ENCODE results near the gene RTKN. TPM values are rescaled to one million over a fixed set of nuclear protein-coding genes. Genes with fewer than 3 reads are reported as not detected.
A peak's percentile ranks its signal among the peaks of the same experiment; 100 is the strongest.

Gene RTKN
- total and polyA plus RNA-seq, 2 of the 13 experiments (the other 11 are each of a cell fraction or from before 2014, with no cell fraction given): 159 to 166 TPM

DNA sequence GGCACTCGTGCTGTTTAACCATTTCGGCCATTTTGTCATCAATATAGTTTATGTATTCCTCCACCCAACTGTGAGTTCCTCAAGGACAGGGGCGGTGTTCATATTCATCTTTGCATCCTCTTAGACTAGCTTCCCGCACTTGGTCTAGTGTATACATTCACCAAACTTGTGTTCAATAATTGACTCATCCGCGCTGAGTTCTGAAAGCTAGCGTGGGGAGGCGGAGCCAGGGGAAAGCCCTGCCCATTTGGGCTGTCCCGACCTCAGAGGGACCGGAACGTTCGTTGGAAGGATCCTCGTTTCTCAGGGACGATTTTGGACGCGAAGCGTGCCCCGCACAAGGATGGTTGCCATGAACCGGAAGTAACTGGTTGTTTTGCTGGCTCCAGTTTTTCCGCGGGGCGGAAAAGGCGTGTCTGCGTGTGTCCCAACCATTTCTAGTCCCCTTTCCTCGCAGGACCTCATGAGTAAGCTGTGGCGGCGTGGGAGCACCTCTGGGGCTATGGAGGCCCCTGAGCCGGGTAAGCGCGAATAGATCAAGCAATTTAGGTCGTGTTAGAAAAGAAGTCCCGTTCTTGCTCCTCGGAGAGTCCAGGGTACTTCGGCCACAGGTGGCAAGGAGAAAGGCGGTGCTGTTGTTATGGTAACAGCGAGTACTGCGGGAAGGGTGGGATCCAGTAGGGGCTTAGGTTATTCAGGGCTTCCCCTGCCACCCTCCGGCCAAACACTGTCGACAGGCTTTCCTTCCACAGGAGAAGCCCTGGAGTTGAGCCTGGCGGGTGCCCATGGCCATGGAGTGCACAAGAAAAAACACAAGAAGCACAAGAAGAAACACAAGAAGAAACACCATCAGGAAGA is 13.1 kb upstream of the RTKN start, which contains the start of gene INO80B (continued):
- TF ChIP-seq, protein P1, sequence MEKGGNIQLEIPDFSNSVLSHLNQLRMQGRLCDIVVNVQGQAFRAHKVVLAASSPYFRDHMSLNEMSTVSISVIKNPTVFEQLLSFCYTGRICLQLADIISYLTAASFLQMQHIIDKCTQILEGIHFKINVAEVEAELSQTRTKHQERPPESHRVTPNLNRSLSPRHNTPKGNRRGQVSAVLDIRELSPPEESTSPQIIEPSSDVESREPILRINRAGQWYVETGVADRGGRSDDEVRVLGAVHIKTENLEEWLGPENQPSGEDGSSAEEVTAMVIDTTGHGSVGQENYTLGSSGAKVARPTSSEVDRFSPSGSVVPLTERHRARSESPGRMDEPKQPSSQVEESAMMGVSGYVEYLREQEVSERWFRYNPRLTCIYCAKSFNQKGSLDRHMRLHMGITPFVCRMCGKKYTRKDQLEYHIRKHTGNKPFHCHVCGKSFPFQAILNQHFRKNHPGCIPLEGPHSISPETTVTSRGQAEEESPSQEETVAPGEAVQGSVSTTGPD (CRISPR knock-in tag; IDR thresholded peaks at IDR 0.05): no peak; the same call in 1 of the 2 replicates
- TF ChIP-seq ZNF766 (CRISPR knock-in tag; IDR thresholded peaks at IDR 0.05; ENCODE audit: borderline replicate concordance) (peak; percentile 26; the same call in 1 of the 2 replicates), MYNN (CRISPR knock-in tag; IDR thresholded peaks at IDR 0.05; ENCODE audit: low read depth) (peak; percentile 96), ZNF20 (CRISPR knock-in tag; IDR thresholded peaks at IDR 0.05) (no peak), PLSCR1 (CRISPR knock-in tag; IDR thresholded peaks at IDR 0.05; ENCODE audit: borderline replicate concordance) (no peak), ZNF253 (CRISPR knock-in tag; IDR thresholded peaks at IDR 0.05; ENCODE audit: borderline replicate concordance) (no peak), KDM1A (CRISPR knock-in tag; IDR thresholded peaks at IDR 0.05) (no peak), FOXP1 (IDR thresholded peaks at IDR 0.05) (no peak), FOXP1 (CRISPR knock-in tag; IDR thresholded peaks at IDR 0.05) (peak; percentile 38), PITX1 (CRISPR knock-in tag; IDR thresholded peaks at IDR 0.05) (peak; percentile 81), KDM2A (CRISPR knock-in tag; IDR thresholded peaks at IDR 0.05; ENCODE audit: borderline replicate concordance, low read depth) (peak; percentile 98), KAT2B (IDR thresholded peaks at IDR 0.05; ENCODE audit: borderline replicate concordance, low read depth, low read length) (no peak), NAIF1 (CRISPR knock-in tag; IDR thresholded peaks at IDR 0.05; ENCODE audit: borderline replicate concordance) (peak; percentile 96), ZC3H4 (CRISPR knock-in tag; IDR thresholded peaks at IDR 0.05; ENCODE audit: borderline replicate concordance) (no peak), BCL6 (CRISPR knock-in tag; IDR thresholded peaks at IDR 0.05) (peak; percentile 82; the same call in 1 of the 2 replicates), YEATS2 (CRISPR knock-in tag; IDR thresholded peaks at IDR 0.05; ENCODE audit: borderline replicate concordance) (peak; percentile 97), ZKSCAN1 (IDR thresholded peaks at IDR 0.05; ENCODE audit: low read length) (peak; percentile 43; the same call in 1 of the 2 replicates), PLRG1 (conservative IDR thresholded peaks at IDR 0.05) (no peak), FOSL2 (CRISPR knock-in tag; IDR thresholded peaks at IDR 0.05) (peak; percentile 90), ETV6 (CRISPR knock-in tag; conservative IDR thresholded peaks at IDR 0.05) (peak; percentile 94), ZNF251 (CRISPR knock-in tag; IDR thresholded peaks at IDR 0.05) (0 out of 2 replicates have a peak, but pooled peaks have one; percentile 44), POGZ (CRISPR knock-in tag; IDR thresholded peaks at IDR 0.05) (peak; percentile 98), NR2F2 (IDR thresholded peaks at IDR 0.05; ENCODE audit: borderline replicate concordance, low read depth) (peak; percentile 74; the same call in 1 of the 2 replicates), ZNF788 (CRISPR knock-in tag; IDR thresholded peaks at IDR 0.05; ENCODE audit: borderline replicate concordance) (peak; percentile 99), ZNF816 (CRISPR knock-in tag; IDR thresholded peaks at IDR 0.05; ENCODE audit: borderline replicate concordance) (no peak), RAD21 (CRISPR knock-in tag; IDR thresholded peaks at IDR 0.05) (peak; percentile 64)
- TF ChIP-seq, protein P2, sequence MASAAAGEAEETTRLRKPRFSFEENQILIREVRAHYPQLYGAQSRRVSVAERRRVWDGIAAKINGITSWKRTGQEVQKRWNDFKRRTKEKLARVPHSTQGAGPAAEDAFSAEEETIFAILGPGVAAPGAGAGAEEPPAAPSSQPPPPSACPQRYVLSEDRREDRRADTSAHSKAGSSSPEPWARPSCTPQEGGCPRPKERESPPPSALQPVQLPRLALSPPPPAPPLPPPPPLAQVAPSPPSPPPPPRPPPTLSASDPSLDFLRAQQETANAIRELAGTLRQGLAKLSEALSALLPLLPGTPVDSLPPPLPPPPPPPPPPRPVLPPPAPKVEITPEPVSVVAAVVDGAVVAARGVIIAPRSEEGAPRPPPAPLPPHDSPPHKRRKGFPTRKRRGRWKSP (CRISPR knock-in tag; IDR thresholded peaks at IDR 0.05): peak; percentile 98
- TF ChIP-seq, protein P3, sequence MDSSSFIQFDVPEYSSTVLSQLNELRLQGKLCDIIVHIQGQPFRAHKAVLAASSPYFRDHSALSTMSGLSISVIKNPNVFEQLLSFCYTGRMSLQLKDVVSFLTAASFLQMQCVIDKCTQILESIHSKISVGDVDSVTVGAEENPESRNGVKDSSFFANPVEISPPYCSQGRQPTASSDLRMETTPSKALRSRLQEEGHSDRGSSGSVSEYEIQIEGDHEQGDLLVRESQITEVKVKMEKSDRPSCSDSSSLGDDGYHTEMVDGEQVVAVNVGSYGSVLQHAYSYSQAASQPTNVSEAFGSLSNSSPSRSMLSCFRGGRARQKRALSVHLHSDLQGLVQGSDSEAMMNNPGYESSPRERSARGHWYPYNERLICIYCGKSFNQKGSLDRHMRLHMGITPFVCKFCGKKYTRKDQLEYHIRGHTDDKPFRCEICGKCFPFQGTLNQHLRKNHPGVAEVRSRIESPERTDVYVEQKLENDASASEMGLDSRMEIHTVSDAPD (CRISPR knock-in tag; IDR thresholded peaks at IDR 0.05): peak; percentile 71; the same call in 1 of the 2 replicates
